PC-3 (cell line): Measurements from ENCODE around the gene DIO1.

Experiments
- CTCF ChIP-seq: fragments of 300-600 bp; sonication (generic); conservative IDR thresholded peaks from 2 replicates; pipeline ENCODE4 v1.5.1; 2017; ENCODE audit warnings: antibody characterized with exemption, low read depth, mild to moderate bottlenecking, low read length
- EZH2 ChIP-seq: fragments of 300-600 bp; sonication (generic); IDR thresholded peaks from one replicate; pipeline ENCODE4 v1.6.1; 2017; ENCODE audit warnings: antibody characterized with exemption, mild to moderate bottlenecking, low read length; ENCODE audit not compliant: unreplicated experiment
- EZH2phosphoT487 ChIP-seq: fragments of 300-600 bp; sonication (generic); IDR thresholded peaks from 2 replicates; pipeline ENCODE4 v1.6.1; 2018; ENCODE audit warnings: mild to moderate bottlenecking, antibody characterized with exemption, low read length, borderline replicate concordance

GRCh38 chr1:53860967-53861411 lies 33.0 kb upstream of the DIO1 start:
- TF ChIP-seq CTCF (peak; percentile 93), EZH2 (no peak), EZH2phosphoT487 (no peak)
